Dermis microvascular lymphatic vessel endothelial cell (primary cell): Measurements from ENCODE around the gene GAP43. TPM values are rescaled to one million over a fixed set of nuclear protein-coding genes. Genes with fewer than 3 reads are reported as not detected.
A peak's percentile ranks its signal among the peaks of the same experiment; 100 is the strongest.
"Not testable (repeated sequence)": the region's sequence is repeated elsewhere in the genome, so short reads cannot be mapped to it uniquely, and the experiment has no call there.

Experiments used
- DNase-seq, 2 donors: peaks; one replicate each; pipeline versions ENCODE4 v3.0.0 to v3.0.0-alpha.2; 2010; ENCODE audit warnings: low read depth in 2 of 2
- total RNA-seq: library from RNA; depleted of rRNA; stranded (reverse); fragments of >200 nt; gene quantifications from 2 replicates; pipeline ENCODE4 v1.2.1, GENCODE V29; 2014

GAP43 gene
- total RNA-seq, 1 donor from 2014 or later, result not detected

DNA sequence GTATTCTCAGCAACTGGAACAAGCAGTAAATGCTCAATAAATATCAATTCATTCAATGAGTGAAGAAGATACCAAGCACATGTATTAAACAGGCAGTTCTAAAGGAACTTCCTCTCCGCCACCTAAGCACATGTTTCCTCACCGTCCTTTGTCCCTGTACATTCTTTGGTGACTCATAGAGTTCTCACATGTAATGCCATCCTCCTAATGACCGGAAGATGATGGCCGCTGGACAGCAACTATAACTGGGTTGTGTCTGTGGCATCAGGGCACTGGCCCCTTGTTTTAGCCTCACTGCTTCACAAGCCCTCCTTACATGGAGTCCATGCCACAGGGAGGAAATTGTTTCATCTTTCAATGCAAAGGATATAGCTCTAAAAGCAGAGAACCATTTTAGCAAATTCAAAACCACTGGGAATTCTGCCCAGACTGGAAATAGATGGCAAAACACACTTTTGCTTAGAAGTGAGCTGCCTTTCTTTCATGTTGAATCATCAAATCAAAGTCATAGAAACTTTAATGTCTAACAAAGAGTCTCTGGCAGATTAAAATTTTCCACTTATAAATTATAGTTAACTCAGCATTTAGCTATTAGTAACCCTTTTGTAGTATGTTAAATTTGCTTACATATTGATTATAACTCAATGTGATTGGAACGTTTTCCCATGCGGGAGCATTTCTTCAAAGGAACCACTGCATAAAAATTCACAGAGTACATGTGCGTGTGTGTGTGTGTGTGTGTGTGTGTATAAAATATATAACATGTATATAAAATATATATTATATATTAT is 74.1 kb downstream of the GAP43 start:
- peak; percentile 17 to 30 for DNase-seq

DNA sequence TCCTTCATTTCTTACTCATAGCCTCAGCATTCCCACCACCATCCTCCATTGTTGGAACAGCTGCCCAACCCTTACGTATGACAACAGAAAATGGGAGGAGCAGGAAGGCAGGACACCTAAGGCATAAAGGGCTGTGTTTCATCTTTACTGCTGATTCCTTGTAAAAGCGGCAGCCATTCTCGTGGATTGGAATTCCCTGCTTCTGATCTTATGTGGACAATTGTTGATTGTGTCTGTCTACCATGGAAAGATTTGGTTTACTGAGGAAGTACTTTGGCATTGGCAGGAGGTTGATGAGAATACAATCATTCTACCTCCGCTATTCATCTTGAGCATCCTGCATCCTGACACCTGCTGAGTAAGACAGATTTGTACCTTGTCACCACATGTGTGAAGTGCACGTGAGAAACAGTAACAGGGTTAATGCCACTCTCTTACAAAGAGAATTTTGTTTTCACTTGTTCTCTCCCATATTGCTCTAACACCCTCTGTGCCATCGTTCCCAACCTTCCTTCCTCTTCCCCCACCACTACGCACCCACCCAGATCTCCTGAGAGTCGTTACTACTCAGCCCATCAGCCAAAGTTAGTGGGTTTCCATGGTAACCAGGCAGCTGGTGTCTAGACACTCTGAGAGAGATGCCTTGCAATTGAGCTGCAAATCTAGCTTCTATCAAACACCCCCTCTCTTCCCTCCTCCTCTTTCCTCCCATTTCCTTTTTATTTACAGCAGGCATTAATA is 75.7 kb downstream of the GAP43 start:
- no peak for DNase-seq

DNA sequence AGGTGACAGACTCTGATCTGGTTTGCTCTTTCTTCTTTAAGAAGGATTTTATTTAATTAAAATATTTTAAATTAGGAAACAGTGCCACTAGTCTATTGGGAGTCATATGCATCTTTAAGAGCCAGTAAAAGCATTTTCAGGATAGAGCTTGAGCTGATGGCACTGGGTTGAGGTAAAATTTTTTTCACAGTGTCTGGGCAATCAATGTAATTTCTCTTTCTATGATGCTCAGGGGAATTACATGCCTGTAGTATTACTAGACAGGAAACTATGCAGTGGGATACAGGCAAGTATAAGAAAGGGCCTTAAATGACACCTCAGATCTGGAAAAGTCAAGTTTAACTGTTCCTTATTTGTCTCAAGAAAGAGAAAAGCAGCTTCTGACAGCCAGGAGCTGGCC is 76.4 kb downstream of the GAP43 start:
- no peak for DNase-seq

DNA sequence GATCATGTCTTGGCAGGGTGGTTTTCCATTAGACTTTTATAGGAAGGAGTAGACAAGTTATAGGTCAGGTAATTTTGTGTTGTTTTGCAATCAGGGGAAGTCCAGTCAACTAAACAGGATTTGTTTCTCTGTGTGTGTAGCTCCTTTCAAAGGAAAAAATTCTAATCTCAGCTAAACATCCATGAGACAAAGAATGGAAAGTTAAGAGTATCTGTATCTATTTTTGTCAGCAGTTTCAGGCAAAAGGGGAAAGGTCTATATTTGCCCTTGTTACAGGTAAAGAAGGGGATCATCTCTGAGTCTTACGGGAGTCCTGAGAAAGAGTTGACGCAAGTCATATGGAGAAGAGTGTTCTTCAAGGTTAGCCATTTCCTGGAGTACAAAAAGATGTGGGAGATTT is 79.3 kb downstream of the GAP43 start:
- DNase-seq, result no peak

DNA sequence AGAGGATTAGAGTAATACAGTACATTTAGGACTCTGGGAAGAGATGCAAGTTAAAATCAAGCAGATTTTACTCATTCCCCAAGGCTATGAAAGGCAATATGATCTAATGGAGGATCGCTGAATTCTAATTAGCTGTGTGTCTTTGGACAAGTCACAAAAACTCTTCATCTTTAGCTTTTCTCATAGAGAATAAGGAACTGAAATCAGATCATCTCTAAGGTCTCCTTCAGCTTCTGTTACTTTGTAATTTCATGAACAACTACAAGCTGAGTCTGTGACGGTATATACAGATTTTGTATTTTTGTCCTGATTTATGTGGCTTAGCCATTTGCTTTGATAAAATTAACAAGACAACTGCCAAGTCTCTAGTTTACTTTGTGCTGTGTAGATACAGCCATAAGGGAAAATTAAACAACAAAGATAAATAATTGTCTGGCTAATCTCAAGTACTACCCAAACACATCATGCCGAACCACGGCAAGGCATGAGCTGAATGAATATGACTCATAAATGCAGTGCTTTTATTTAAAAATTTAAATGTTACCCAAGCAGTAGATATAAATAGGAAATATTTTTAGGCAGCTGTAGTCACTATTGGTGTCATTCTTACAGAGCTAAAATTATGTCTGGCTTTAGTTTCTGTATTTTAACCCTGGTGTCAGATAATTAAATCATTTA is 81.5 kb downstream of the GAP43 start:
- DNase-seq, result no peak

DNA sequence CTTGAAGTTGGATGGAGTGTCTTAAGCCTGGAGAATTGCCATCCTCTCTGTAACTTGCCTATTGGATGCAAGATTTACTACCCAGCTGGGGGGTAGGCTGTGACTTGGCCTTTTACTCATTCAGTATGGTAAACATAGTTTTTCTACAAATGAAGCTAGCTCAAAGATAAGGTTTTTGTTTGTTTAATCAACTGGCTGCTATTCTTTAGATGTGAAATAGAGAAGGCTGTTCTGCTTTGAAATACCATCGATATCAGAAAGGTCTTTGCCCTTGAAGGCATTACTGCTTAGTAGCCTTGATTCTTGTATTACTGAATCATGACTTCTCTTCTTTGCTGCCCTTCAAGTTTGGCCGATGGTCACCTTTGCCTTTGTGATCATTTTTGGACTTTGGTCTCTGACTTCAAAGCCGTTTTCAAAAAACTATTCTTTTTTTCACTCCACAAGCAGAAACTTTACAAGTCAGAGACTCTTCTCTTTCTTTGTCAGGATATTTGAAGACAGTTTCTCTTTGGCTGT is 83.1 kb downstream of the GAP43 start:
- no peak for DNase-seq

DNA sequence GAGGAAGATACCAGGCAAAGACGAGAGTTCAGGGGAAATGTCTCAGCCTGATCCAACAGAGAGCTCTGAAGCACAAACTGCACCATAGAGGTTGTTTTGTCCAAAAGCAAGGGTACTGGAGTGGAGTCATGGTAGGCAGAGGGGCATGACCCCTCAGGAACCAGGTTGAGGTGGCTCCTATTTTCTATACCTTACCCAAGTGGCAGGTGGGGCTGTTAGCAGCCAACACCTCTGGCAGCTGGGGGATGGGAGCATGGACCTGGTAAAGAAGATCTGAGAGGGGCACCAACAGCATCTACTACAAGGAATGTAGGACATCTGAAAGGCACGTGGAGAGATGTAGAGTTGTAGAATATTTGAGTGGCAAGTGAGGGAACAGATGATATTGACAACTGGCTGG is 85.2 kb downstream of the GAP43 start:
- DNase-seq, result no peak

DNA sequence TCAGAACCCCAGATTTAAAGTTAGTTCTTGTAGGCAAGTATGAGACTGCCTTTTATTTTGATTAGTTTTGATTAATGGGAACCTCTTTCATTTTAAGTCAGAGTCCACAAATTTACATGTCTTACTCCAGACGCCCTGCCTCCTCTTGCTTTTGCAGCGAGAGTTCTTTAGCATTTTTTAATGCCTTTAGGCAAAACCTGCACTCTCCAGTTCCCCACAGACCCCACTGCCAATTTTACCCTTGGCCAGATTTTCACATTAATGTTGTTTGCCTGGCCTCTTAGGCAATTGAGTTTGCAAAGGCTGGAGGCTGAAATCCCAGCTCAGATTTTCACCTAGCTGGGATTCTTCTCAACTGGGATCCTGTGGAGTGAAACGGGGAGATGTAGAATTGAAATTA is 85.8 kb downstream of the GAP43 start:
- DNase-seq, result no peak

DNA sequence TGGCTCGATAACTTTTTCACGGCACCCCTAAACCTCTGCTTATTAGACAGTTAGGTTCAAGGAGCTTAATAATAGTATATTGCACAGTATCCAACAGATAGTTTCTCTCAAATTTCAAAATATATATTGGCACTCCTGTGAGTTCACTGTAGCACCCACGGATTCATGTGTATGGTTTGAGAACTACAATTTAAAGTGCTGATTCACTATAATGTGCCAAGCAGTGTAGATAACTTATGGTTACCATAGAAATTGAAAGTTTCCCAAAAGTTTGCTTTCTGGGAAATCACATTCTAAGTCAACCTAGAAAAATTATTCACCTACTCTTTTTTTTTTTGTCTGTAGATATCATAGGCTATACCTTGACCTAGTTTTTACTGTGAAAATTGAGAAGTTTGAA is 86.6 kb downstream of the GAP43 start:
- no peak for DNase-seq

DNA sequence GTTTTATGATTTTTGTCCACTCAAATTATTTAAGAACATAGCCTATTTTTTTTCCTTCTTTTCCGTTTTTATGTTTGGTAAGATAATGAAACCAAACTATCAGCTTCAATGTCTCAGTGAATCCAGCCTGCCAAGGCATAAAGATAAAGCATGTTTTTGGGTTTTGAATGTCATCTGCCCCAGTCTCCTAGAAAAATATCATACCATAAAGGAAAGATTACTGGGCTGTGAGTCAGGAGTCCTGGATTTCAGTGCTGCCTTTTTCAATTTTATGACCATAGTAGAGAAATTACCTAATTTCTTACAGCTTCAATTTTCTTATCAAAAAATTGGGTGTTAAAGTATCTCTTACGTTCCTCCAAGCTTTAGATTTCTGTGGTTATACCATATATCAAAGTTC is 87.5 kb downstream of the GAP43 start:
- no peak for DNase-seq

DNA sequence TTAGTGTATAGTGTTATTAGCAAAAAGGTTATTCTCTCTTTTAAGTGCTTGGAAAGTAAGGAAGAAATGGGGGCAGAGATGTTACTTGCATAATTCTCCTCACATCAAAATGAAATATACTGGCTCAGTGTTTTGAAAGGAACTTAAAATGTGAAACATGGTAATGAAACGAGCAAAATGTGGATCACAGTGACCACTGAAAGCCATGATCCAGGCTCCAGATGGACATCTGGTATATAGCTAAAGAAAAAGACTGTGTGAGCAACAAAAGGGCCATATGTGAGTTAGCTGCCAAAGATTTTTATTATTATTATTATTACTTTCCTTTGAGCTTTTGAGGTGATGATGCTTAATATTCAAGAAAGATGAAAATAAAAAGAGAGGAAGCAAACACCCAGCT is 89.6 kb downstream of the GAP43 start:
- no peak for DNase-seq

DNA sequence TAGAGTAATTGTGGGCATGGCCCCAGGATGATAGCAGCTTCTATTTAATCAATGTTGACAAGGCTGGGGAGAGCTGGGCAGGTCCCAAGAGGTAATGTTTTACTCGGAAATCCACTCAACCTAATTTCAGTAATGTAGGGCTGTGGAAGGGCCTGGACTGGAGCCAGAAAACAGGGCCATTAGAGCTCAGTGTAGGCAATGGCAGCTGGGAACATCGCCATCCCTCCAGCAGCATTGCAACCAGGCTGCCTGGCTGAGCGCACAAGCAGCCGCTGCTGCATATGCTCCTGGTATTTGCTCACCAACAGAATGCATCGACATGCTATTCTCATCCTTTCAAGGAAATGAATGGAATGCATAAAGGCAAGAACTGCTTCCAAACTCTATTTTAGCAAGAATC is 90.0 kb downstream of the GAP43 start:
- no peak for DNase-seq

DNA sequence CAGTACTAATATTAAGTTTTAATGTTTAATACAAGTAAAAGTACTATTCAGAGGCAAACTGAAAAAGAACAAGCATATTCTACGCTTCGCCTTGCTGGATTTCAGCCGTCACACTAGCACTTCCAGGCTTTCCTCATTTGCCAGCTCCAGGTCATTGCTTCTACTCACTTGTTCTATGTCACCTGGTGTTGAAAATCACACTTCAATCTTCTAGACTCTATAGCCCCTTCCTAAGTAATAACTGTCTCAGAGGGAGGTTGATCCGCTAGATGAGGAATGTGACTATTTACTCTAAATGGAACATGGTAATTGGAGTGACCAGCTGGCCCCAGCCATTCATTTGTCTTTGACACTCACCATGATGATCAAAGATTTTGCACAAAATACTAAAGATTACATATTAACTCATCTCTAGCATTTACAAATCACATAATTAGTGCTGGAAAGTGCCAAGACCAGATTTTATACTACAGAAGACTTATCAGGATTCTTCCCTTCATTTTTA is 92.0 kb downstream of the GAP43 start:
- no peak for DNase-seq

DNA sequence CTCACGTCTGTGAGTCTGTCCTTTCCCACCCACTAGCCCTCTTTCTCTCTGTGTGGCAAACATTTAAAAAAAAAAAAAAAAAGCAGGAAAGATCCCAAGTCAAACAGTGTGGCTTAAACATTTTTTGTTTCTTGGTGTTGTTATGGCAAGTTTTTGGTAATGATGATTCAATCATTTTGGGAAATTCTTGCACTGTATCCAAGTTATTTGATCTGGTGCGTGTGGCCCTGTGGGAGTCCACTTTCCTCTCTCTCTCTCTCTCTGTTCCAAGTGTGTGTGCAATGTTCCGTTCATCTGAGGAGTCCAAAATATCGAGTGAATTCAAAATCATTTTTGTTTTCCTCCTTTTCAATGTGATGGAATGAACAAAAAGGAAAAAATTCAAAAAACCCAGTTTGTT is 97.7 kb downstream of the GAP43 start:
- no peak for DNase-seq

DNA sequence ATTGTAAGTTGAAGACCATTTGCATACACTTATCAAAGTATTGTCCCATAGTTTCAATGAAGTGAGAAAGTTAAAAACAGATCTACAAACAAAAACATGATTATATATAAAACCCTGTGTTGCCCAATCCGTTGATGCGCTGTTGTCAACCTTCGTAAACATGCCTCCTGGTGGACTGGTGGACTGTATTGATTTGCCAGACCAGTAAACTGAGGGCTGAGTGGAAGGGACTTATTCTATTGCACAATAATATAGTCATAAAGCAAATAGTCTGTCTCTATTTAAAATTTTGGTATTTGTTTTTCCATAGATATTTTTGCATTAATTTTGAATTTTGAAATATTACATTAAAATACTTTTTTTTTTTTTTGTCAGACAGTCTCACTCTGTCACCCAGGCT is 102.5 kb downstream of the GAP43 start:
- no peak for DNase-seq

DNA sequence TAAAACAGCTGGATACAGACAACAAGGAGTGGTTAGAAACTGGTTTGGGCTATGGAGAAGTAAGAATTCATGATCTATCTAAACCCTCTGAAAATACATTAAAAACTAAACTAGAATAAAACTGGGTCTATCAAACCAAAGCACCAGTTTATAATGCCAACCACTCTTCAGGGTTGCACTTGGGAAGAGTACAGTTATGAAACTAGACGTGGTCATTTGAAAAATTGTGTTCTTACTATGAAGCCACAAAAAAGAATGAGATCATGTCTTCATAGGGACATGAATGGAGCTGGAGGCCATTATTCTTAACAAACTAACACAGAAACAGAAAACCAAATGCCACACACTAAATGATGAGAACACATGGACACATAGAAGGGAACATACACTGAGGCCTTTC is 103.8 kb downstream of the GAP43 start:
- no peak for DNase-seq

DNA sequence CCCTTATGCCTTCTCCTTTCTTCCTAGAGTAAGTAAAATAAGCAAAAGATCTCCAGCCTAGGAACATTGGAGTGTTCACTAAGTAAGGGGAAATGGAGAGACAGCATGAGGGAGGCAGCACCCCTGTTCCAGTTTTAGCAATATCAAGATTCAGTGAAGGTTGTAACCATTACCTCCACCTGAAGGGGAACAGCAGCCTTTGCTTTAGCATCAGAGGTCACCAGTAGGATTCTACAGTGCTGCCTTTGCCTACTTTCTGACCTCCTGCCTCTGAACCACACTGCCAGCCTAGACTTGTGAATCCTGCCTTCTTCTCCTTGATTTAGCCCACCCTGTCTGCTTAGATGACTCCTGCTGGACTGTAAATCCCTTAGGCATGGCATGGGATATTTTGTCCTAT is 104.7 kb downstream of the GAP43 start:
- DNase-seq, result no peak

DNA sequence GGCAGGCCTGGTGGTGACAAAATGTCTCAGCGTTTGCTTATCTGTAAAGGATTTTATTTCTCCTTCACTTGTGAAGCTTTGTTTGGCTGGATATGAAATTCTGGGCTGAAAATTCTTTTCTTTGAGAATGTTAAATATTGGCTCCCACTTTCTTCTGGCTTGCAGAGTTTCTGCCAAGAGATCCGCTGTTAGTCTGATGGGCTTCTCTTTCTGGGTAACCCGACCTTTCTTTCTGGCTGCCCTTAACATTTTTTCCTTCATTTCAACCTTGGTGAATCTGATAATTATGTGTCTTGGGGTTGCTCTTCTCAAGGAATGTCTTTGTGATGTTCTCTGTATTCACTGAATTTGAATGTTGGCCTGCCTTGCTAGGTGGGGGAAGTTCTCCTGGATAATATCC is 113.0 kb downstream of the GAP43 start:
- DNase-seq, result not testable (repeated sequence)

DNA sequence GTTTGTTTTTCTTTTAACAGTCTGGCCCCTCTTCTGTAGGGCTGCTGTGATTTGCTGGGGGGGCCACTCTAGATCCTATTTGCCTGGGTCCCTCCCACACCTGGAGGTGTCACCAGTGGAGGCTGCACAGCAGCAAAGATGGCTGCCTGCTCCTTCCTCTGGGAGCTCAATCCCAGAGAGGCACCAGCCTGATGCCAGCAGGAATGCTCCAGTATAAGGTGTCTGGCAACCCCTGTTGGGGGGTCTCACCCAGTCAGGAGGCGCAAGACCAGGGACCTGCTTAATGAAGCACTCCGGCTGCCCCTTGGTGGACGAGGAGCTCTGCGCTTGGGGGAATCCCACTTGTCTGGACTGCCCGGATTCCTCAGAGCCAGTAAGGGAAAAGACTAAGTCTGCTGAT is 118.3 kb downstream of the GAP43 start:
- DNase-seq, result no peak

DNA sequence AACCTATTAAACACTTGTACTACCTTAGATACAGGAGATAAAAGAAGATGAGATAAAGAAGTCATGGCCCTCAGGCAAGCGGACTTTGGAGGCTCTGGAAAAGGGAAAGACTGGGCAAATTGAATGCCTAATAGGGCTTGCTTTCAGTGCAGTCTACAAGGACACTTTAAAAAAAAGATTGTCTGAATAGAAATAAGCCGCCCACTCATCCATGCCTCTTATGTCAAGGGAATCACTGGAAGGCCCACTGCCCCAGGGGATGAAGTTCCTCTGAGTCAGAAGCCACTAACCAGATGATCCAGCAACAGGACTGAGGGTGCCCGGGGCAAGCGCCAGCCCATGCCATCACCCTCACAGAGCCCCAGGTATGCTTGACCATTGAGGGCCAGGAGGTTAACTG is 121.2 kb downstream of the GAP43 start:
- not testable (repeated sequence) for DNase-seq

DNA sequence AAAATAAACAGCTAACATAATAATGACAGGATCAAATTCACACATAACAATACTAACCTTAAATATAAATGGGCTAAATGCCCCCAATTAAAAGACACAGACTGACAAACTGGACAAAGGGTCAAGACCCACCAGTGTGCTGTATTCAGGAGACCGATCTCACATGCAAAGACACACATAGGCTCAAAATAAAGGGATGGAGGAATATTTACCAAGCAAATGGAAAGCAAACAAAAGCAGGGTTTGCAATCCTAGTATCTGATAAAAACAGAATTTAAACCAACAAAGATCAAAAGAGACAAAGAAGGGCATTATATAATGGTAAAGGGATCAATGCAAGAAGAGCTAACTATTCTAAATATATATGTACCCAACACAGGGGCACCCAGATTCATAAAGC is 129.7 kb downstream of the GAP43 start:
- DNase-seq, result not testable (repeated sequence)

DNA sequence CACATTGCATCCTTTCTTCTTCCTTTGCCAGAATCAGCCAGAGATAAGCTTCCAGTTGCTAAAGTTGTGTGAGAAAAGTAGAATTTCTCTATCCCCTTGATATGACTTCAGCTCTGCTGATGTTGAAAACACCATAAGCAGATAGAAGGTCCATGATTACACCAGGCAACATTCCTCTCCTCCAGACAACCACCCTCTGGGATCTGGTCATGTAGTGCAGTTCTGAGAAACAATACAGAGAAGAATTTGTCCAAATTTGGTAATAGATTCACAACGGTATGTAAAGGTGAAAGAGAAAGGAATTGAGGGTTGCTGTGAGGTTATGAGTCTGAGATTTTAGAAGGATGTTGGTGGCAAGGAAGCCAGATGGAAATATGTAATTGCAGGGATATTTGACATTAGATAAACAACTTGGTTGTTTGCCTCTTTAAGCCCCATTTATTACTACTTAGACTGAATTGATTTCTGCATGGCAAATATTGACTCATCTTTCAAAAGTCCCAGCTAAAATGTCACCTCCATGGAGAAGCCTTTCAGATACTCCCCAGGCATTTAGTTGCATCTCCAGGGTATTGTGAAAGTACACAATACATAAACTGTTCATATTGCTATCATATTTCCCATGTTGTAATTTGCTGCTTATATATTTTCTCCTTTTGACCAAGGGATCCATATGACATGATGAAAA is 134.9 kb downstream of the GAP43 start:
- DNase-seq, result no peak
